DOHH2 (cell line): Measurements from ENCODE around the gene BBS12.

Experiments used
- H3F3A ChIP-seq: fragments of 200-600 bp; sonication (generic), shearing (Covaris generic); 2 replicates; pipeline ENCODE4 v1.6.0; 2016; ENCODE audit warnings: antibody characterized with exemption, mild to moderate bottlenecking; ENCODE audit not compliant: control insufficient read depth, insufficient read depth
- H3K27ac ChIP-seq: fragments of 200-600 bp; sonication (generic); 2 replicates; pipeline ENCODE4 v1.5.1; 2014; ENCODE audit warnings: low read depth, mild to moderate bottlenecking, low read length, moderate library complexity
- H3K27me3 ChIP-seq: fragments of 200-600 bp; sonication (generic); 2 replicates; pipeline ENCODE4 v1.6.1; 2014; ENCODE audit warnings: mild to moderate bottlenecking, low read length, mixed read lengths; ENCODE audit not compliant: control insufficient read depth
- H3K36me3 ChIP-seq: fragments of 200-600 bp; sonication (generic); 2 replicates; pipeline ENCODE4 v1.6.1; 2014; ENCODE audit warnings: mild to moderate bottlenecking, low read length, moderate library complexity, mixed read lengths; ENCODE audit not compliant: control insufficient read depth
- H3K4me1 ChIP-seq: fragments of 200-600 bp; sonication (generic); 2 replicates; pipeline ENCODE4 v1.6.1; 2014; ENCODE audit warnings: mild to moderate bottlenecking, low read length, mixed read lengths; ENCODE audit not compliant: control insufficient read depth
- H3K4me2 ChIP-seq: fragments of 200-600 bp; sonication (generic); 2 replicates; pipeline ENCODE4 v1.6.0; 2014; ENCODE audit warnings: mild to moderate bottlenecking, low read length, moderate library complexity
- H3K4me3 ChIP-seq: fragments of 200-600 bp; sonication (generic); 2 replicates; pipeline ENCODE4 v1.5.1; 2014; ENCODE audit warnings: mild to moderate bottlenecking, low read length, mixed read lengths
- H3K79me2 ChIP-seq: fragments of 200-600 bp; sonication (generic); 2 replicates; pipeline ENCODE4 v1.6.1; 2014; ENCODE audit warnings: mild to moderate bottlenecking, low read length, mixed read lengths; ENCODE audit not compliant: control insufficient read depth
- H3K9me2 ChIP-seq: fragments of 200-600 bp; sonication (generic); replicated peaks from 2 replicates; pipeline ENCODE4 v1.6.1; 2014; ENCODE audit warnings: mild to moderate bottlenecking, low read length, mixed read lengths; ENCODE audit not compliant: control insufficient read depth
- H3K9me3 ChIP-seq: fragments of 200-600 bp; sonication (generic); 2 replicates; pipeline ENCODE4 v1.6.1; 2014; ENCODE audit warnings: antibody characterized with exemption, low read length, mixed read lengths; ENCODE audit not compliant: control insufficient read depth, insufficient read depth
- H4K20me1 ChIP-seq: fragments of 200-600 bp; sonication (generic); 2 replicates; pipeline ENCODE4 v1.6.0; 2014; ENCODE audit warnings: low read depth, mild to moderate bottlenecking, antibody characterized with exemption, low read length, moderate library complexity; ENCODE audit not compliant: control insufficient read depth, insufficient read depth
- EZH2phosphoT487 ChIP-seq: fragments of 200-600 bp; sonication (generic); IDR thresholded peaks from 2 replicates; pipeline ENCODE4 v1.6.1; 2017; ENCODE audit warnings: borderline replicate concordance, mild to moderate bottlenecking, antibody characterized with exemption, low read length, moderate library complexity, mixed read lengths
- TF ChIP-seq, protein P1 (sequence below): fragments of 200-600 bp; sonication (generic); IDR thresholded peaks from one replicate; pipeline ENCODE4 v1.5.1; 2014; ENCODE audit warnings: antibody characterized with exemption, mild to moderate bottlenecking, low read depth, low read length; ENCODE audit not compliant: poor library complexity, severe bottlenecking

Gene BBS12

DNA sequence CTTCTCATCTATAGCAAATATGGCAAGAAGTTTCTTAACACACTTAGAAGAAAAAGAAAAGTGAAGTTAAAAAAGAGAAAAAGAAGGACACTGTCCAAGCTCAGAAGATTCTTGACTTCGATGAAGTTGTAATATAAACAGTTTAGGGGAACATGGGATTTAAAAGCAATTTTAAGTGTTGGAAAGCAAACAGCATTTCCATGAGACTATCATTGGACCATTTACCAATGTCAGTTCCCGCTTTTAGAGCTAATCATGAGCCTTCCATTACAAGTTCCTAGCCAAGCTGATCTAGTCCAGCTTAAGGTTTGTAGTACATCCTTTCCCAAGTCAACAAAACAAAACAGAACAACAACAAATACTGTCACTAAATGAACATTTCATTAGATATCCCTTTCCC is 49.0 kb downstream of the BBS12 start:
- Histone ChIP-seq H3K36me3 (no peaks in the 10 kb centered on the region), H3K4me2 (no peak overlapping the region), H3K4me3 (no peak overlapping the region), H3K9me2 (no peaks in the 10 kb centered on the region), H3F3A (no peaks in the 10 kb centered on the region), H3K79me2 (no peaks in the 10 kb centered on the region), H4K20me1 (no peaks in the 10 kb centered on the region), H3K9me3 (no peaks in the 10 kb centered on the region), H3K27ac (no peak overlapping the region), H3K27me3 (no peaks in the 10 kb centered on the region), H3K4me1 (no peaks in the 10 kb centered on the region)
- TF ChIP-seq, protein P1, sequence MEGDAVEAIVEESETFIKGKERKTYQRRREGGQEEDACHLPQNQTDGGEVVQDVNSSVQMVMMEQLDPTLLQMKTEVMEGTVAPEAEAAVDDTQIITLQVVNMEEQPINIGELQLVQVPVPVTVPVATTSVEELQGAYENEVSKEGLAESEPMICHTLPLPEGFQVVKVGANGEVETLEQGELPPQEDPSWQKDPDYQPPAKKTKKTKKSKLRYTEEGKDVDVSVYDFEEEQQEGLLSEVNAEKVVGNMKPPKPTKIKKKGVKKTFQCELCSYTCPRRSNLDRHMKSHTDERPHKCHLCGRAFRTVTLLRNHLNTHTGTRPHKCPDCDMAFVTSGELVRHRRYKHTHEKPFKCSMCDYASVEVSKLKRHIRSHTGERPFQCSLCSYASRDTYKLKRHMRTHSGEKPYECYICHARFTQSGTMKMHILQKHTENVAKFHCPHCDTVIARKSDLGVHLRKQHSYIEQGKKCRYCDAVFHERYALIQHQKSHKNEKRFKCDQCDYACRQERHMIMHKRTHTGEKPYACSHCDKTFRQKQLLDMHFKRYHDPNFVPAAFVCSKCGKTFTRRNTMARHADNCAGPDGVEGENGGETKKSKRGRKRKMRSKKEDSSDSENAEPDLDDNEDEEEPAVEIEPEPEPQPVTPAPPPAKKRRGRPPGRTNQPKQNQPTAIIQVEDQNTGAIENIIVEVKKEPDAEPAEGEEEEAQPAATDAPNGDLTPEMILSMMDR, result no peak
- TF ChIP-seq EZH2phosphoT487, result no peak

DNA sequence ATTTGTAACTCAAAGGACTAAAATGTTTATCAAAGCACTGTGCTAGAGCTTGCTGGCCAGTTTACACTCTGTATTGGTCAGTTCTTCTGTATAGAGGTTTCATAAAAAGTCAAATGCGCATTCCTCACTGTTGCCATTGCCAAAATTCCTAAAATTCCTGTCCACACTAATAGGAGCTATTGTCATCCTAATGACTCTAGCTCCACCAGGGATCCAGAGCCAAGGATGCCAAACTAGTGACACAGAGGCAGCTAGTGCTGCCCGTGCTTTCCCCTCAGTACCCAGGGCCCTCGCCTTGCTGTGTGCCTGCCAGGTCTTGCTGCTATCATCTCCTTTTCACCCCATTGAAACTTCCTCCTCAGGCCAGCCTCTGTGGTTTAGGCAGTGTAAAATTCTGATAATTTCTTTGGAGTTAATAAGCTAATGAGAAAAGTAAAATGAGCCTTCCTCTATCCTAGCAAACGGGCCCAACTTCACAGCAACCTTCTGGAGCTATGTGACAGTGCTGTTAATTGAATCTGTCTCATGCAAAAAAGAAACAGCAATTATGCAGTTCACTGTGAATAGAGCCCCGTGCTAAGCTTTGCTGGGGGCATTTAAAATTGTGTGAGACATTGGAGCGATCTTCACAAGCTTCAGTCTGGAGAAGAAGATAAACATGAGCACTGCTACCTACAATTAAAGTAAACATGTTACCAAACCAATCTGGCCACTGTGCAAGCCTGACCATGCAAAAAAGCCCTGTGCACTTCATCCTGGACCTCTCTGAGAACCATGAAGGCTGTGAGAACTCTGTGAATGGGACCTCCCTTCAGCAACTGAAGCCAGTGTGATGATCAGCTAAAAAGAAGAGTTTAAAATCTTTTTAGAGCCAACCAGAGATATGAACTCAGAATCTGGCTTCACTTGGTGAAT is 51.1 kb downstream of the BBS12 start:
- TF ChIP-seq, protein P1, result no peak
- H3K4me2 ChIP-seq, result no peak overlapping the region
- no peak overlapping the region for H3K27ac ChIP-seq

DNA sequence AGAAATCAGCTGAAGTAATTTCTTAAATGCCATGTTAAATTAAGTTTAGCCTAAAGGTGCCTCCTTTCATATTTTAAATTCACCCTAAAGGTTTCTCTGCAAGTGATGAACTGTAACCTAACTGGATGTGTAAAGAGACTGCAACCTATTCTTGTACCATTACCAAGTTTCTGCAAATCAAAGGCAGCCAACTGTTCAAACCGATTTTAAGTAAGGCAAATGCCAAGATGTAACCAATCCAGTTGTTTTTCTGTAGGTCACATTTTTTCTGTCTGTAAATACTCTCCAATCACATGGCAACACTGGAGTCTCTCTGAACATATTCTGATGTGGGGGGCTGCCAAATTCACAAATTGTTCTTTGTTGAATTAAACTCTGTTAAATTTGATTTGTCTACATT is 51.8 kb downstream of the BBS12 start:
- no peaks in the 10 kb centered on the region for H3K4me1 ChIP-seq
- no peak overlapping the region for H3K27ac ChIP-seq
- H3K4me3 ChIP-seq, result no peak overlapping the region
- H3K36me3 ChIP-seq, result no peaks in the 10 kb centered on the region
- no peaks in the 10 kb centered on the region for H3K9me2 ChIP-seq
- H3K9me3 ChIP-seq, result no peaks in the 10 kb centered on the region
- no peaks in the 10 kb centered on the region for H3K27me3 ChIP-seq
- no peaks in the 10 kb centered on the region for H4K20me1 ChIP-seq
- H3K79me2 ChIP-seq, result no peaks in the 10 kb centered on the region
- no peak for TF ChIP-seq EZH2phosphoT487
- TF ChIP-seq, protein P1, result no peak
- H3K4me2 ChIP-seq, result no peak overlapping the region
- no peaks in the 10 kb centered on the region for H3F3A ChIP-seq

More for the DNA sequence above, 51.1 kb downstream of the BBS12 start:
- Histone ChIP-seq H3K79me2 (no peaks in the 10 kb centered on the region), H3F3A (no peaks in the 10 kb centered on the region), H3K36me3 (no peaks in the 10 kb centered on the region), H3K9me2 (no peaks in the 10 kb centered on the region), H3K9me3 (no peaks in the 10 kb centered on the region), H4K20me1 (no peaks in the 10 kb centered on the region), H3K4me1 (no peaks in the 10 kb centered on the region), H3K27me3 (no peaks in the 10 kb centered on the region), H3K4me3 (no peak overlapping the region)
